GM18508 (cell line): ENCODE results near the gene PLEKHG5.

Experiments
- ATAC-seq: cut with Tn5 transposase; IDR thresholded peaks from one replicate; pipeline ENCODE4 v1.9.1; 2021; ENCODE audit warnings: moderate number of reproducible peaks; ENCODE audit not compliant: insufficient read depth, unreplicated experiment

Gene PLEKHG5

GRCh38 chr1:6491480-6491962 is at the start of gene PLEKHG5:
TSS of gene PLEKHG5 (minus strand) at chr1:6491667. CDS start at chr1:6477571, 14,096 bp downstream.
- no peak for ATAC-seq

- no peak for ATAC-seq
These were observed 47.5 kb upstream of the PLEKHG5 start for GRCh38 chr1:6538956-6539355.

GRCh38 chr1:6536291-6536690 is 44.8 kb upstream of the PLEKHG5 start:
- ATAC-seq, result no peak

- no peak for ATAC-seq
These were observed 43.7 kb upstream of the PLEKHG5 start for GRCh38 chr1:6535214-6535613.

GRCh38 chr1:6534248-6534822 is 42.9 kb upstream of the PLEKHG5 start:
- no peak for ATAC-seq

GRCh38 chr1:6531996-6532395 is 40.5 kb upstream of the PLEKHG5 start:
- no peak for ATAC-seq

- no peak for ATAC-seq
These were observed 39.2 kb upstream of the PLEKHG5 start for GRCh38 chr1:6530504-6531160.

GRCh38 chr1:6528492-6528891 is 37.0 kb upstream of the PLEKHG5 start:
- no peak for ATAC-seq

- no peak for ATAC-seq
These were observed 34.8 kb upstream of the PLEKHG5 start for GRCh38 chr1:6526316-6526715.

GRCh38 chr1:6523566-6523965 is 32.1 kb upstream of the PLEKHG5 start:
- ATAC-seq, result no peak

GRCh38 chr1:6521536-6521935 is 30.1 kb upstream of the PLEKHG5 start:
- ATAC-seq, result no peak

GRCh38 chr1:6519935-6520671 is 28.6 kb upstream of the PLEKHG5 start:
- ATAC-seq, result no peak

GRCh38 chr1:6519491-6519934 is 28.0 kb upstream of the PLEKHG5 start:
- ATAC-seq, result no peak

- ATAC-seq, result no peak
These were observed 26.0 kb upstream of the PLEKHG5 start for GRCh38 chr1:6517435-6517851.

- no peak for ATAC-seq
These were observed 24.3 kb upstream of the PLEKHG5 start for GRCh38 chr1:6515771-6516170.

- no peak for ATAC-seq
These were observed 21.9 kb upstream of the PLEKHG5 start for GRCh38 chr1:6513320-6513801.

GRCh38 chr1:6512908-6513280 is 21.4 kb upstream of the PLEKHG5 start:
- ATAC-seq, result no peak

- ATAC-seq, result no peak
These were observed 20.9 kb upstream of the PLEKHG5 start for GRCh38 chr1:6512245-6512907.

- no peak for ATAC-seq
These were observed 20.2 kb upstream of the PLEKHG5 start for GRCh38 chr1:6511561-6512244.

- ATAC-seq, result no peak
These were observed 19.6 kb upstream of the PLEKHG5 start for GRCh38 chr1:6511056-6511455.
